GM06990 (cell line): Measurements from ENCODE around the gene PALLD.

Experiments
- DNase-seq: peaks from one replicate; pipeline ENCODE4 v3.0.0-alpha.2; 2011; ENCODE audit not compliant: insufficient read length; ENCODE audit errors: extremely low read depth
- H3K27me3 ChIP-seq: replicated peaks from 2 replicates; pipeline ENCODE4 v1.6.0; 2011; ENCODE audit warnings: low read length; ENCODE audit not compliant: control insufficient read depth, insufficient read depth
- H3K36me3 ChIP-seq: 2 replicates; pipeline ENCODE4 v1.5.1; 2011; ENCODE audit warnings: low read length; ENCODE audit not compliant: control insufficient read depth, insufficient read depth
- H3K4me3 ChIP-seq: replicated peaks from 2 replicates; pipeline ENCODE4 v1.5.1; 2011; ENCODE audit warnings: low read depth, mild to moderate bottlenecking, control low read depth, low read length
- CTCF ChIP-seq: IDR thresholded peaks from 2 replicates; pipeline ENCODE4 v1.5.1; 2011; ENCODE audit warnings: low read length, control low read depth, mild to moderate bottlenecking, inconsistent platforms; ENCODE audit not compliant: insufficient read depth, poor library complexity, severe bottlenecking

PALLD gene

GRCh38 chr4:168781341-168781740 is 284.5 kb downstream of the PALLD start:
- H3K36me3 ChIP-seq = no peaks in the 10 kb centered on the region
- no peaks in the 10 kb centered on the region for H3K27me3 ChIP-seq
- no peak for TF ChIP-seq CTCF
- DNase-seq = no peak
- no peak overlapping the region for H3K4me3 ChIP-seq

- no peak for DNase-seq
These were observed 285.1 kb downstream of the PALLD start for GRCh38 chr4:168781926-168782325.

GRCh38 chr4:168782439-168782838 is 285.6 kb downstream of the PALLD start:
- DNase-seq = no peak
- Histone ChIP-seq H3K36me3 (no peaks in the 10 kb centered on the region), H3K4me3 (no peak overlapping the region), H3K27me3 (no peaks in the 10 kb centered on the region)
- TF ChIP-seq CTCF = no peak

More at GRCh38 chr4:168781926-168782325, 285.1 kb downstream of the PALLD start:
- no peak for TF ChIP-seq CTCF
- no peaks in the 10 kb centered on the region for H3K36me3 ChIP-seq
- no peaks in the 10 kb centered on the region for H3K27me3 ChIP-seq
- no peak overlapping the region for H3K4me3 ChIP-seq

- DNase-seq = no peak
- H3K4me3 ChIP-seq = no peak overlapping the region
- no peaks in the 10 kb centered on the region for H3K27me3 ChIP-seq
These were observed 288.1 kb downstream of the PALLD start for GRCh38 chr4:168784786-168785461.

GRCh38 chr4:168787334-168787733 is 290.5 kb downstream of the PALLD start:
- no peak for DNase-seq
- Histone ChIP-seq H3K4me3 (no peak overlapping the region), H3K36me3 (no peaks in the 10 kb centered on the region), H3K27me3 (no peaks in the 10 kb centered on the region)
- TF ChIP-seq CTCF = no peak

More at GRCh38 chr4:168784786-168785461, 288.1 kb downstream of the PALLD start:
- no peak for TF ChIP-seq CTCF
- no peaks in the 10 kb centered on the region for H3K36me3 ChIP-seq
